Ovary (tissue), 9 donors: ENCODE data around the gene ZNF680. TPM values are rescaled to one million over a fixed set of nuclear protein-coding genes. Genes with fewer than 3 reads are reported as not detected.

Experiments used
- DNase-seq, 5 donors: peaks; one replicate each; pipeline ENCODE4 v3.0.0-alpha.2; 2019 to 2020
- H3K27ac ChIP-seq, 2 donors: fragments of 200-600 bp; one replicate each; pipeline versions ENCODE4 v1.5.1 to v1.8.0; 2019 to 2022
- H3K27me3 ChIP-seq: fragments of 200-600 bp; one replicate; pipeline ENCODE4 v1.8.0; 2022
- H3K36me3 ChIP-seq: fragments of 200-600 bp; sonication (generic); one replicate; pipeline ENCODE4 v1.5.1; 2019
- H3K4me1 ChIP-seq: one replicate; pipeline ENCODE4 v1.8.1; 2013; ENCODE audit warnings: mild to moderate bottlenecking, moderate library complexity; ENCODE audit not compliant: insufficient read depth
- H3K4me3 ChIP-seq: fragments of 200-600 bp; sonication (generic); one replicate; pipeline ENCODE4 v1.5.1; 2017
- H3K9me3 ChIP-seq, 2 donors: fragments of 200-600 bp in 1 of 2; sonication (generic) in 1 of 2; one replicate each; pipeline versions ENCODE4 v1.5.1 to v1.8.1; 2013 to 2019; ENCODE audit warnings: mild to moderate bottlenecking in 1 of 2, moderate library complexity in 1 of 2
- CTCF ChIP-seq, 3 donors: fragments of 450-650 bp in 2 of 3; fragments of 200-600 bp in 1 of 3; IDR thresholded peaks; one replicate each; pipeline versions ENCODE4 v1.5.1 to v1.8.0; 2016 to 2022; ENCODE audit warnings: antibody characterized with exemption in 3 of 3, mild to moderate bottlenecking in 1 of 3
- EP300 ChIP-seq: sonication (generic); formaldehyde crosslinking; IDR thresholded peaks from one replicate; pipeline ENCODE4 v1.6.1; 2017; ENCODE audit warnings: antibody characterized with exemption
- POLR2A ChIP-seq: fragments of 450-650 bp; IDR thresholded peaks from one replicate; pipeline ENCODE4 v1.6.1; 2017; ENCODE audit warnings: antibody characterized with exemption, mild to moderate bottlenecking, moderate library complexity
- WGBS, 3 donors: extraction: QIAGEN DNeasy Blood & Tissue Kit in 1 of 3; methylation state at CpG; one replicate each; pipeline versions ENCODE4 v1.1.5 to v1.1.7; 2013 to 2017; 5-methylcytosine and 5-hydroxymethylcytosine counted together
- intact Hi-C, 4 donors: fragments of 100-400 bp; cut with DNase I; formaldehyde crosslinking; loops; one replicate each; pipeline versions ENCODE4 v1.11.0 to v1.15.1; 2022 to 2023
- polyA plus RNA-seq, 2 donors: library from polyadenylated mRNA; stranded (reverse); fragments of 200-250 nt in 1 of 2; fragments of 350-450 nt in 1 of 2; fragmentation: Illumina TruSeq in 1 of 2; extraction: RNeasy Lipid Tissue Mini Kit (QIAGEN cat#74804) in 1 of 2; gene quantifications; one replicate each; pipeline ENCODE4 v1.2.3, GENCODE V29; 2013 to 2014
- total RNA-seq, 7 donors: library from RNA; depleted of rRNA in 2 of 7; stranded (reverse); fragments of >200 nt in 2 of 7; fragmentation: NEBNext Ultra II Directional in 3 of 7; extraction: Animal tissue kit (Norgen Biotek cat#: 25700) in 3 of 7; gene quantifications; one replicate each; pipeline versions ENCODE4 v1.1.0 to v1.2.4, GENCODE V29; 2016 to 2023
- donor health status: DM: no; HTN: no; CAD: no; lungs with moderate emphysema.
- donor health status: DM: no; HTN: no; CAD: no.
- donor health status: Bipolar disorder and iron deficiency.
- donor health status: DM: yes; HTN: yes; CAD: no.
- donor health status: DM: no; HTN: no; CAD: no.
- donor health status: DM: yes; HTN: yes; CAD: no.

ZNF680 gene
- total and polyA plus RNA-seq, 9 donors, result 10.0 to 34.1 (median 22.3) TPM

GRCh38 chr7:64528770-64529169, 34.1 kb downstream of the ZNF680 start:
- Histone ChIP-seq H3K27me3 (no peaks in the 10 kb centered on the region), H3K9me3 (peaks cover 0 to 16% of the 10 kb centered on the region in 2 donors), H3K36me3 (no peaks in the 10 kb centered on the region), H3K4me3 (no peak overlapping the region), H3K27ac (no peak overlapping the region), H3K4me1 (no peaks in the 10 kb centered on the region)
- TF ChIP-seq POLR2A, result no peak
- TF ChIP-seq EP300, result no peak
- no peak for TF ChIP-seq CTCF (IDR thresholded peaks at IDR 0.05)
- 94 to 98% (median 97%) methylated on average over 3 of the region's 3 CpGs for WGBS, 3 donors
- no peak for DNase-seq
- intact Hi-C loops, result no loop called here

- WGBS, 3 donors, result 95 to 99% (median 98%) methylated on average over 2 of the region's 2 CpGs
- Histone ChIP-seq H3K27ac (no peak overlapping the region), H3K4me3 (no peak overlapping the region), H3K27me3 (no peaks in the 10 kb centered on the region), H3K4me1 (no peaks in the 10 kb centered on the region), H3K9me3 (no peaks in the 10 kb centered on the region), H3K36me3 (no peaks in the 10 kb centered on the region)
- DNase-seq, result no peak
- intact Hi-C loops, result no loop called here
- no peak for TF ChIP-seq EP300
- no peak for TF ChIP-seq POLR2A
- no peak for TF ChIP-seq CTCF (IDR thresholded peaks at IDR 0.05)
Measured at GRCh38 chr7:64521409-64521984, 41.4 kb downstream of the ZNF680 start.

GRCh38 chr7:64516451-64516850, 46.4 kb downstream of the ZNF680 start:
- peak overlapping the region in 1 of 2 donors; percentile 54 for H3K27ac ChIP-seq
- no peaks in the 10 kb centered on the region for H3K4me1 ChIP-seq
- DNase-seq, result no peak
- intact Hi-C loops, result no loop called here
- TF ChIP-seq EP300, result no peak
- no peak for TF ChIP-seq POLR2A
- no peak for TF ChIP-seq CTCF (IDR thresholded peaks at IDR 0.05)
- no peak overlapping the region for H3K4me3 ChIP-seq
- 5 to 11% (median 10%) methylated on average over 2 of the region's 2 CpGs for WGBS, 3 donors
- H3K36me3 ChIP-seq, result no peaks in the 10 kb centered on the region
- no peaks in the 10 kb centered on the region for H3K27me3 ChIP-seq
- no peaks in the 10 kb centered on the region for H3K9me3 ChIP-seq

GRCh38 chr7:64515781-64516180, 47.1 kb downstream of the ZNF680 start:
- Histone ChIP-seq H3K36me3 (no peaks in the 10 kb centered on the region), H3K27ac (peak overlapping the region in 1 of 2 donors; percentile 54), H3K9me3 (no peaks in the 10 kb centered on the region), H3K4me1 (no peaks in the 10 kb centered on the region), H3K4me3 (no peak overlapping the region), H3K27me3 (no peaks in the 10 kb centered on the region)
- TF ChIP-seq POLR2A (no peak), CTCF (IDR thresholded peaks at IDR 0.05) (no peak), EP300 (no peak)
- intact Hi-C loops, result no loop called here
- 67 to 74% (median 72%) methylated on average over 1 of the region's 1 CpG for WGBS, 3 donors
- no peak for DNase-seq
